Measurements from ENCODE around the gene SYT14.

DNA sequence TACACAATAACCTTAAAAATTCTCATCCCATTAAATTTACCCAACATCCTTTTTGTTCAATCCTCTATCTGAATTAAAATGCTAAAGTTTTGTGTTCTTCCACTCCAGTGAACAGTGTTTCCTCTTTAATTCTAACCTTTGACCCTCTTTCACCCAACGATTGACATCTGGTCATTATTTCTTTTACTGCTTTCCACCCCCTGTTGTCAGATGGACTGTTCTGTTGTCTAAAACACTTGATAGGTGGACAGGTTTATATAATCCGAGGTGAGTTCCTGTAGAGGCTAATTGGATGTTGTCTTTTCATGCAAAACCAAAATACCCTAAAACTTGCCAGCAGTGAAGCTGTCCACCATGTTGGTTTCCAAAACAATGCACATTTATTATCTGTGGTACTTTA is 221.2 kb downstream of the SYT14 start:
- TF ChIP-seq ELF4 (IDR thresholded peaks at IDR 0.05) (no peak), SP1 (IDR thresholded peaks at IDR 0.05) (no peak), FOXA1 (IDR thresholded peaks at IDR 0.05) (no peak), HDGF (IDR thresholded peaks at IDR 0.05; ENCODE audit: borderline replicate concordance) (no peak), BHLHE40 (IDR thresholded peaks at IDR 0.05; ENCODE audit: borderline replicate concordance) (no peak), ZNF384 (IDR thresholded peaks at IDR 0.05) (no peak), TARDBP (IDR thresholded peaks at IDR 0.05) (no peak), SUZ12 (IDR thresholded peaks at IDR 0.05) (no peak), FOXM1 (IDR thresholded peaks at IDR 0.05; ENCODE audit: borderline replicate concordance) (no peak), NFRKB (IDR thresholded peaks at IDR 0.05) (no peak), L3MBTL2 (conservative IDR thresholded peaks at IDR 0.05) (no peak)

Measured in HEK293T (cell line).